GM13977 (cell line): ENCODE measurements around the gene CPNE1.
"Not testable (repeated sequence)": the region's sequence is repeated elsewhere in the genome, so short reads cannot be mapped to it uniquely, and the experiment has no call there.

Experiments used
- DNase-seq: peaks from one replicate; pipeline ENCODE4 v3.0.0; 2012; ENCODE audit warnings: low spot score
- in situ Hi-C: fragments of 300-500 bp; cut with MboI; formaldehyde crosslinking; loops from one replicate; pipeline ENCODE4 v1.12.0; 2022; ENCODE audit warnings: low sequenced_read_pairs, low pct_unique_long_range_greater_than_20kb, mixed read lengths, inconsistent platforms; ENCODE audit not compliant: unreplicated experiment
- TF ChIP-seq, protein P1 (sequence below): IDR thresholded peaks from 2 replicates; pipeline ENCODE4 v1.5.1; 2012; ENCODE audit warnings: mild to moderate bottlenecking, control low read depth; ENCODE audit not compliant: insufficient read depth; ENCODE audit errors: extremely low read depth, missing control alignments

Gene CPNE1

GRCh38 chr20:35708502-35708901, 43.8 kb upstream of the CPNE1 start:
- no peak for DNase-seq

DNA sequence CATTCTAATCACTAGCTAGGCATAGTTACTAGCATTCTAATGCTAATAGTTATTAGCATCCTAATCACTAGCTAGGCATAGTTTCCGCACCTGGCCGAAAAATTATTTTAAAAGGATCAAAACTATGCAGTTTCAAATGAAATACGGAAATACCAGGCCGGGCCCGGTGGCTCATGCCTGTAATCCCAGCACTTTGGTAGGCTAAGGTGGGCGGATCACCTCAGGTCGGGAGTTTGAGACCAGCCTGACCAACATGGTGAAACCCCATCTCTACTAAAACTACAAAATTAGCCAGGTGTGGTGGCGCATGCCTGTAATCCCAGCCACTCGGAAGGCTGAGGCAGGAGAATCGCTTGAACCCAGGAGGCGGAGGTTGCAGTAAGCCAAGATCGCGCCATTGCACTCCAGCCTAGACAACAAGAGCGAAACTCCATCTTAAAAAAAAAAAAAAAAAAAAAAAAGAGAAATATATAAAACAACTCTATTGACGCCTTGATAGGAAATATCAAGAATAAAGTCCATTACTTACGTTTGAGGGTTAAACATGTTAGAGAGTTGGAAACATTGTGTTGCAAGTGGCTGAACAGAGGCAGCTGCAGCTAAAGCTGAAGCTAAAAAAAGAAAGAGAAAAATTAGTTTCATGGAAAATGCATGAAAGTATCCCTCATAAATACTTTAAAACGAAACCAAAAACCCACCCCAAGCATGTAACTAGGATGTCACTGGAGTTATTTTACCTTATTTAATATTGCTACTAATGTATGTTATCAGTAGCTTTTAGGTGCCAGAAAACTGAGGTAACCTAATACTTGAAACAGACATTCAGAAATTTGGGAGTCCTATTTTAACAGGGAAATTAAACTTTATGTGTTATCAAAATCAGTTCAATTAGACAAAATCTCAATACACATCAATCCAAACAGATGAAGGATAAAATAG, 42.2 kb upstream of the CPNE1 start:
- DNase-seq, in situ Hi-C loops: not testable (repeated sequence)

More at GRCh38 chr20:35708502-35708901, 43.8 kb upstream of the CPNE1 start:
- in situ Hi-C loops: no loop called here
- TF ChIP-seq, protein P1, sequence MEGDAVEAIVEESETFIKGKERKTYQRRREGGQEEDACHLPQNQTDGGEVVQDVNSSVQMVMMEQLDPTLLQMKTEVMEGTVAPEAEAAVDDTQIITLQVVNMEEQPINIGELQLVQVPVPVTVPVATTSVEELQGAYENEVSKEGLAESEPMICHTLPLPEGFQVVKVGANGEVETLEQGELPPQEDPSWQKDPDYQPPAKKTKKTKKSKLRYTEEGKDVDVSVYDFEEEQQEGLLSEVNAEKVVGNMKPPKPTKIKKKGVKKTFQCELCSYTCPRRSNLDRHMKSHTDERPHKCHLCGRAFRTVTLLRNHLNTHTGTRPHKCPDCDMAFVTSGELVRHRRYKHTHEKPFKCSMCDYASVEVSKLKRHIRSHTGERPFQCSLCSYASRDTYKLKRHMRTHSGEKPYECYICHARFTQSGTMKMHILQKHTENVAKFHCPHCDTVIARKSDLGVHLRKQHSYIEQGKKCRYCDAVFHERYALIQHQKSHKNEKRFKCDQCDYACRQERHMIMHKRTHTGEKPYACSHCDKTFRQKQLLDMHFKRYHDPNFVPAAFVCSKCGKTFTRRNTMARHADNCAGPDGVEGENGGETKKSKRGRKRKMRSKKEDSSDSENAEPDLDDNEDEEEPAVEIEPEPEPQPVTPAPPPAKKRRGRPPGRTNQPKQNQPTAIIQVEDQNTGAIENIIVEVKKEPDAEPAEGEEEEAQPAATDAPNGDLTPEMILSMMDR: no peak

GRCh38 chr20:35705894-35706293, 41.2 kb upstream of the CPNE1 start:
- DNase-seq, in situ Hi-C loops: not testable (repeated sequence)

- DNase-seq: no peak
- in situ Hi-C loops: no loop called here
Observed at GRCh38 chr20:35704514-35705261, 40.0 kb upstream of the CPNE1 start.

GRCh38 chr20:35702824-35703695, 38.4 kb upstream of the CPNE1 start:
- TF ChIP-seq, protein P1: no peak
- in situ Hi-C loops: no loop called here

More at GRCh38 chr20:35704514-35705261, 40.0 kb upstream of the CPNE1 start:
- TF ChIP-seq, protein P1: no peak

GRCh38 chr20:35702051-35702823, 37.5 kb upstream of the CPNE1 start:
- no peak for DNase-seq
- TF ChIP-seq, protein P1: no peak
- in situ Hi-C loops: no loop called here

More at GRCh38 chr20:35702824-35703695, 38.4 kb upstream of the CPNE1 start:
- no peak for DNase-seq
